ENCODE data around the gene PDHX.
"Not testable (repeated sequence)": the region's sequence is repeated elsewhere in the genome, so short reads cannot be mapped to it uniquely, and the experiment has no call there.

Gene PDHX

DNA sequence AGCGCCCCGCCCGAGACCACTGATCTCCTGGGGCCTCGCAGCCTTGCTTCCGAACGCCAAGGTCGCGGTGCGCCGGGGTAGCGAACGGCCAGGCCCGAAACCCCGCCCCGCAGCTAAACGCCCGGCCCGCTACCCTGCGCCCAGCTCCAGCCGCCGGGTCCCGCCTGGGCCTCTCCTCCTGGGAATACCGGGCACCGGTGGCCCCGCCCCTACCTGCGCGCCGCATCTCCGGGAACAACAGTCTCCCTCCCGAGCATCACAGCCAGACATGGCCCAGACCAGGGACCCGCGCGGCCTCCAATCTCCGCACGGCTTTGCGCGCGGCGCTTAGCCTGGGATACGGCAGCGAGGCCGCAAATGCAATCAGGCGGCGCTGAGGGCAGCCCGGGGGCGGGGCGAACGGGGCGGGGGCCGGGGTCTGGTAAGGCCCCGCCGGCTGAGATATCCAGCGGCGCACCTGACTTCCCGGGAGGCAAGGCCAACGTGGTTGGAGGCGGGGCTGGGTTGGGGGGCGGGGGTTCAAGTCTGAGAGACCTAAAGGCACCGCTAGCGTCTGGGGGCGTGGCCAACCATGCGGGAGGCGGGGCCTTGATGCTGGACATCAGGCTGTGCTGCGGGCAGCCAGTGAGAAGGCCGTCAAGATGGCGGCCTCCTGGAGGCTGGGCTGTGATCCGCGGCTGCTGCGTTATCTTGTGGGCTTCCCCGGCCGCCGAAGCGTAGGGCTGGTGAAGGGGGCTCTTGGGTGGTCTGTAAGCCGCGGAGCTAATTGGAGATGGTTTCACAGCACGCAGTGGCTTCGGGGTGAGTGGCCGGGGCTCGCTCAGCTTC is at the start of gene PDHX, which contains the start of gene APIP:
Gene PDHX, plus strand, starts transcription at position 604 of the 828 bp plus-strand sequence. Its CDS starts 38 bp downstream, at position 642.
Gene APIP, minus strand, starts transcription at position 365 of the 828 bp plus-strand sequence. Its CDS starts 95 bp downstream, at position 270.
- Histone ChIP-seq H3K27me3 (ENCODE audit: insufficient read depth, low read length) (no peaks in the 10 kb centered on the region), H3K36me3 (ENCODE audit: insufficient read depth, low read length) (peaks cover 10% of the 10 kb centered on the region), H3K4me3 (ENCODE audit: low read length) (peak within 1 kb of the TSS; percentile 76), H2AFZ (ENCODE audit: low read depth, low read length) (peak within 1 kb of the TSS; percentile 32), H3K9me3 (ENCODE audit: low read length) (peaks cover 2% of the 10 kb centered on the region), H3K4me1 (ENCODE audit: insufficient read depth, low read length) (peaks cover 12% of the 10 kb centered on the region)

DNA sequence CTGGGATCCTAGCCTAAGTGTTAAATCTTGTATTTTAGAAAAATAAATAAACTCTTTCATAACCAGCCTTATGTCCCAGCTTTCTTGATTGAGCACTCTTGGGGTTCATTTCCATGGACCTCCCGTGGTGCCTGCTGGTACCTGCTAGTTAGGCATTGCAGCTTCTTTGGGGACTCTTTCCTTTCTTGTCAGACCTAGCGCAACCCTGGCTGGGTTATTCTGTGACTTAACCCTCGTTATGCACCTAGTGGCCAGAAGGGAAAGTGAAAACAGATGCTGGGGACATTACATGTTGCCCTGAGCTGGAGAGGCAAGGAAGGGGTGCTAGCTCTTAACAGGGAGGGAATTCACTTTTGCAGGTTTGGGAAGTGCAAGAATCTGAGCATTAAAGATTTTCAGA is 47.0 kb upstream of the PDHX start:
- Histone ChIP-seq H2AFZ (ENCODE audit: low read depth, low read length) (no peak overlapping the region), H3K4me1 (ENCODE audit: insufficient read depth, low read length) (no peaks in the 10 kb centered on the region), H3K36me3 (ENCODE audit: insufficient read depth, low read length) (no peaks in the 10 kb centered on the region), H3K4me3 (ENCODE audit: low read length) (no peak overlapping the region), H3K9me3 (ENCODE audit: low read length) (peaks cover 2% of the 10 kb centered on the region), H3K27me3 (ENCODE audit: insufficient read depth, low read length) (no peaks in the 10 kb centered on the region)

DNA sequence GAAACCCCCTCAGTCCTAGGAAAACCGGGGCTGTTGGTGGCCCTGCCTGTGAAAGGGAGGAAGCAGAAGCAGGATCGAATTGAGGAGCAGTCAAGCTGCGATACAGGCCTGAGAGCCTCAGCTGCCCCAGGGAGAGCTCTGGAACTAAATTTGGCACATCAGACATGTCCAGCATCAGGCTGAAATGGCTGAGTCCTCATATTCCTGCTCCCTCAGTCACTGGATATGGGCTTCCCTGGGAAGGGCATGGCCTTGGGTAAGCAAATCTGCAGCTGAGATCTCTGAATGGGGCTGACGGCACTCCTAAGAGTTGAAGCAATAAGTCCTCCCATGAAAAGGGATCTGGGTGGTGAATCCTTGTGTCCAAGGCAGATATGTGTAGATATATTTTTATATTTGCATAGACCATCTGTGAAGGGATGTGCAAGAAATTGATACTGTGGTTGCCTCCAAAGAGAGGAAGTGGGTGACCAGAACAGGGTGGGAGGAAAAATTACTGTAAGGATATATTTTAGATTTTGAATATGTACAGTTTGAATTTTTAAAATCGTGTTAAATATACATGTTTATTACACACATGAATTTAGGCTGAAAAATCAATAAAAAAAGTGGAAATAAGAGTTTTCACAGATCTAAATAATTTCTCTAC is 45.7 kb upstream of the PDHX start:
- H3K4me1 ChIP-seq (ENCODE audit: insufficient read depth, low read length): no peaks in the 10 kb centered on the region
- H2AFZ ChIP-seq (ENCODE audit: low read depth, low read length): no peak overlapping the region
- no peaks in the 10 kb centered on the region for H3K27me3 ChIP-seq (ENCODE audit: insufficient read depth, low read length)
- no peak overlapping the region for H3K4me3 ChIP-seq (ENCODE audit: low read length)
- no peaks in the 10 kb centered on the region for H3K36me3 ChIP-seq (ENCODE audit: insufficient read depth, low read length)
- peaks cover 5% of the 10 kb centered on the region for H3K9me3 ChIP-seq (ENCODE audit: low read length)

DNA sequence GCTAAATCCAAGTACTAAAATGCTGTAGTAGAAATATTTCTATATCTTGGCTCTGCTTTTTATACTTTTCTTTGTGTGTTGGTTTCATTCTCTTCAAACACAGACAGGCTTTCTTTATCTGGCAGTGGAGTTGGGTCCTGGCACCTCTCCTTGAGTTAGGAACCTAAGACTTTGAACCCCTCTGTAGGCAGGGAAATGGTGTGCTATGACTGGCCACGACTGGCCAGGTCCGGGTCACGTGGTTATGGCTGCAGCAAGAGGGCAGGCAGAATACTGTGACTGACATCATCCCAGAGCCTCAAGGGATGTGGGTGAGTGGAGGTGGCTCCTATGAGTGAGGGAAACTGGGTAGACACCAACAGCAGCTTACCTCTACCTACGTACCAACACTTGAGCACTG is 42.2 kb upstream of the PDHX start:
- no peak overlapping the region for H2AFZ ChIP-seq (ENCODE audit: low read depth, low read length)
- H3K9me3 ChIP-seq (ENCODE audit: low read length): peaks cover 5% of the 10 kb centered on the region
- peaks cover 2% of the 10 kb centered on the region for H3K36me3 ChIP-seq (ENCODE audit: insufficient read depth, low read length)

DNA sequence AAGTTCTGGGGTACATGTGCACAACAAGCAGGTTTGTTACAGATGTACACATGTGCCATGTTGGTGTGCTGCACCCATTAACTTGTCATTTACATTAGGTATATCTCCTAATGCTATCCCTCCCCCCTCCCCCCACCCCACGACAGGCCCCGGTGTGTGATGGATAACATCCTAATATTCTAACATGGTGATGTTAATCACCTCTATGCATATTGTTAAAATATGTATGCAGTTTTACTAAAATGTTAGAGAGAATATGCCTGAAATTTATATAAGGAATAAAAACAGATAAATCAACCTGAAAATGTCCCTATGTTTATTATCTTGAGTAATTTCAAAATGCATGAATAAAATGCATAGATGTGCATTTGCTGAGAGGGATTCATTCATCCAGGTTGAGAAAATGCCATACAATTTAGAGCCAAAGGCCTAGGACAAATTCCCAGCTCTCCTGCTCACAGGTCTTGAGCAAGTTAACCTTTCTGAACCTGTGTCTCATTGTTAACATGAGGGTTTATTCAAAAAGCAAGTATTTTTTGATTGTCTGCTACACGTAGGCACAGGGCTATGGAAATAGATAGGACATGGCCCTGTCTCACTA is 38.9 kb upstream of the PDHX start:
- no peak overlapping the region for H2AFZ ChIP-seq (ENCODE audit: low read depth, low read length)
- peaks cover 8% of the 10 kb centered on the region for H3K9me3 ChIP-seq (ENCODE audit: low read length)
- H3K4me1 ChIP-seq (ENCODE audit: insufficient read depth, low read length): no peaks in the 10 kb centered on the region
- no peaks in the 10 kb centered on the region for H3K27me3 ChIP-seq (ENCODE audit: insufficient read depth, low read length)
- no peak overlapping the region for H3K4me3 ChIP-seq (ENCODE audit: low read length)
- H3K36me3 ChIP-seq (ENCODE audit: insufficient read depth, low read length): peaks cover 11% of the 10 kb centered on the region

More for the DNA sequence above, 42.2 kb upstream of the PDHX start:
- H3K4me1 ChIP-seq (ENCODE audit: insufficient read depth, low read length): no peaks in the 10 kb centered on the region
- no peaks in the 10 kb centered on the region for H3K27me3 ChIP-seq (ENCODE audit: insufficient read depth, low read length)
- H3K4me3 ChIP-seq (ENCODE audit: low read length): no peak overlapping the region

DNA sequence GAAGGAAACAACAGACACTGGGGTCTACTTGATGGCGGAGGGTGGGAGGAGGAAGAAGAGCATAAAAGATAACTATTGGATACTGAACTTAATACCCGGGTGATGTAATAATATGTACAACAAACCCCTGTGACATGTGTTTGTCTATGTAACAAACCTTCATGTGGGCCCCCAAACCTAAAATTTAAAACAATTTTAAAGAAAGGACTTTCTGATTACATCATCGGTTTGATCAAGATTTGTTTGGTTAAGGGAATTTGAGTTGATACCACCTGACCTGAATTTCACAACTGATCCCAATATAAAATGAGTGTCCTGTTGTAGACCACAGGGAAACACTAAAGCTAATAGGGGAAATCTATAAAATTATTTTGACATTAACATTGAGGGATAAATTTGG is 34.5 kb upstream of the PDHX start:
- no peak overlapping the region for H3K4me3 ChIP-seq (ENCODE audit: low read length)
- H2AFZ ChIP-seq (ENCODE audit: low read depth, low read length): no peak overlapping the region
- no peaks in the 10 kb centered on the region for H3K4me1 ChIP-seq (ENCODE audit: insufficient read depth, low read length)
- peaks cover 3% of the 10 kb centered on the region for H3K9me3 ChIP-seq (ENCODE audit: low read length)
- H3K36me3 ChIP-seq (ENCODE audit: insufficient read depth, low read length): peaks cover 37% of the 10 kb centered on the region
- H3K27me3 ChIP-seq (ENCODE audit: insufficient read depth, low read length): no peaks in the 10 kb centered on the region

DNA sequence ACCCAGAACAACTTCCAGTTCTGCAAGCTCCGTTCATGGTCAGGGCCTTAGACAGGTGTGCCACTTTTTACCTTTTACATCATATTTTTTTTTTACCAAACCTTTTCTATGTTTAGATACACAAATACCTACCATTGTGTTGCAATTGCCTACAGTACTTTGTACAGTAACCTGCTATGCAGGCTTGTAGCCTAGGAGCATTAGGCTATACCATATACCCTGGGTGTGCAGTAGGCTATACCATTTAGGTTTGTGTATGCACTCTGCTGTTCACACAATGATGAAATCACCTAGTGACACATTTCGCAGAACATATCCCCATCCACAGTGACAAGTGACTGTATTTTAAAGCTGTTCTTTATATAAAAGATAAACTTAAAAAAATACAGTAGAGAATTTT is 29.8 kb upstream of the PDHX start:
- Histone ChIP-seq H3K36me3 (ENCODE audit: insufficient read depth, low read length) (peaks cover 46% of the 10 kb centered on the region), H2AFZ (ENCODE audit: low read depth, low read length) (no peak overlapping the region), H3K4me3 (ENCODE audit: low read length) (no peak overlapping the region), H3K27me3 (ENCODE audit: insufficient read depth, low read length) (no peaks in the 10 kb centered on the region), H3K4me1 (ENCODE audit: insufficient read depth, low read length) (no peaks in the 10 kb centered on the region), H3K9me3 (ENCODE audit: low read length) (no peaks in the 10 kb centered on the region)

DNA sequence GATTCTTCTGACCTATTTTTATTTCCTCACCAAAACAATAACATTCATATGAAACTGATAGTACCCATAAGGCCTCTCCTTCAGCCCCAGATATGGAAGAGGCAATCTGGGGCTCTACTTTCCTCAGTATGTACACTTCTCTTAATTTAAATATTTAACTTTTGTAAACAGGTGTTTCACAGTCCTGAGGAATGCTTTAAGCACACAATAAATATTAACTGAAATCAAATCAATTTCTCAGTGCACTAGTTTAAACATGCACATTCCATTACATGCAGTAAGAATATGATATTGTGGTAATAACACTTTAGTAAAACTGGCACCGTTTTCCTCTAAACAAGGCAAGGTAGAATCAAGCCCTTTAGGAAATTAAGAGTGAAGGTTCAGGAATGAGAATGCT is 29.2 kb upstream of the PDHX start:
- Histone ChIP-seq H2AFZ (ENCODE audit: low read depth, low read length) (no peak overlapping the region), H3K4me3 (ENCODE audit: low read length) (no peak overlapping the region), H3K27me3 (ENCODE audit: insufficient read depth, low read length) (no peaks in the 10 kb centered on the region), H3K4me1 (ENCODE audit: insufficient read depth, low read length) (no peaks in the 10 kb centered on the region), H3K36me3 (ENCODE audit: insufficient read depth, low read length) (peaks cover 44% of the 10 kb centered on the region), H3K9me3 (ENCODE audit: low read length) (no peaks in the 10 kb centered on the region)

DNA sequence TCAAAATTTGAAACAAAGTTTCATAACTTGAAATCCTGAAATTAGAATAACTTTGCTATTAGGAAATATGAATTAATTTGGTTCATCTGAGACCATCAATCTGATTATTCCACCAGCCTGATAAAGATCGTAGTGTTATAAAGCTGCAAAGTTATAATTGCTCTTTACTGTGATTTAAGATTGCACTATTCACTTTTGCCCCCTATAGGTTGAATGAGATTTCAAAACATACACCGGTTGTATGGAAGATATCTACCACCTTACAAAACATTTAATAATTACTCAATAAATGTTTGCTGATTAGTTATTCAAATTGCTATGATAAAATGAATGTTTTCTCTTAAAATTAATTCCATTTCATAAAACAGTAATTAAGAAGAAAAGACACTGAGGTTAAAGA is 26.3 kb upstream of the PDHX start:
- H3K27me3 ChIP-seq (ENCODE audit: insufficient read depth, low read length): no peaks in the 10 kb centered on the region
- no peaks in the 10 kb centered on the region for H3K4me1 ChIP-seq (ENCODE audit: insufficient read depth, low read length)
- no peak overlapping the region for H3K4me3 ChIP-seq (ENCODE audit: low read length)
- H3K9me3 ChIP-seq (ENCODE audit: low read length): no peaks in the 10 kb centered on the region
- H3K36me3 ChIP-seq (ENCODE audit: insufficient read depth, low read length): peaks cover 29% of the 10 kb centered on the region
- H2AFZ ChIP-seq (ENCODE audit: low read depth, low read length): no peak overlapping the region

DNA sequence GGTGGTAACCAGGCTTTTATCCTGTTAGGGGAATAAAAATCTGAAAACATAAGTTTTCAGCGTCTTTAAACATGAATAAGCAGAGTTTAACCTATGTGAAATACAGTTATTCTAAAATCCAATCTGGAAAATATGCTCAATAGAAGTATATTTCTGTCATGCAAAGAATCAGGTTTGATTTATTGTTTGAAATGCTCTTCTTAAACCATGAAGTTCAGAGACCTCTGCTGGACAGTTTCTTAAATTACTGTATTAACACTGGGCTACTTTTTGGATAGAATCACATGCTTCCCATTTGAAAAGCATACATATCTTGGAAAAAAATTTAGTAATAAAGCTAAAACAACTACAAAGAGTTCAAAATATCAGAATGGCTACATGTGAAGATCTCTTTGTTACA is 25.6 kb upstream of the PDHX start:
- Histone ChIP-seq H3K9me3 (ENCODE audit: low read length) (no peaks in the 10 kb centered on the region), H3K36me3 (ENCODE audit: insufficient read depth, low read length) (peaks cover 23% of the 10 kb centered on the region), H3K27me3 (ENCODE audit: insufficient read depth, low read length) (no peaks in the 10 kb centered on the region), H3K4me3 (ENCODE audit: low read length) (no peak overlapping the region), H2AFZ (ENCODE audit: low read depth, low read length) (no peak overlapping the region), H3K4me1 (ENCODE audit: insufficient read depth, low read length) (no peaks in the 10 kb centered on the region)

DNA sequence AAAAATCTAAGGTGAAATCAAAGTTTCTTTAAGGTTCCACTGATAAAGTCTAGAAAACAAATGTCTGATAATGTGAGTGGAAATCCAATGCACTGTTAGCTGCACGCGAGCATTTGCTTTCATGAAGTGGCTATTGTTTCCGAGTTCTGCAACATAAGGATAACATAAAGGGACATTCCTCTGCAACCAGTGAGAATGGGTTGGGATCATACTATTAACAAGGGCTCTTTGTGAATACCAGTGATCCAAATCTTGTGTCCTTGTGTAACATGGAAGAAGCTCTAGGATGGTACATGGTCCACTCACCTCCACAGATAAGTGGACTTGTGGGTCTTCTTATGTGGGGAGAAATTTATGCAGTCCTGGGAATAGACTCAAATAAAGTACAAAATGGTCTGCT is 24.8 kb upstream of the PDHX start:
- no peaks in the 10 kb centered on the region for H3K4me1 ChIP-seq (ENCODE audit: insufficient read depth, low read length)
- no peaks in the 10 kb centered on the region for H3K27me3 ChIP-seq (ENCODE audit: insufficient read depth, low read length)
- no peak overlapping the region for H2AFZ ChIP-seq (ENCODE audit: low read depth, low read length)
- H3K4me3 ChIP-seq (ENCODE audit: low read length): no peak overlapping the region
- H3K9me3 ChIP-seq (ENCODE audit: low read length): no peaks in the 10 kb centered on the region
- H3K36me3 ChIP-seq (ENCODE audit: insufficient read depth, low read length): peaks cover 20% of the 10 kb centered on the region

DNA sequence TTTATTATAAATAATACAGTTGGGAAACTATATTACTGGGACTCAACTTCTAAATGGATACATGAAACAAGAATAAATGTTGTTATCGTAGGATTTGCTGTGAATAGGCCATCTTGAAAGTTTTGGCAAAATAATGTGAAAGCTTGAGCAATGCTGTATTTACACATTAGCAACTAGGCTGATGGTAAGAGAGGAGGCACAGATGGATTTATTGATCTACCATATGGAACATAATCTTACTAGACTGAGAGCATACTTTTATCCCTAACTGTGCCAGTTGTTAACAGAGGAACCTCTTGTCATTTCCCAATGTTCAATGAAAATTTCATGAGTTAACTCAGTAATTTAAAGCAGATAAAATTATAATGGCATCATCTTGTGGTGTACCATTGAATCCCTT is 23.0 kb upstream of the PDHX start:
- H3K9me3 ChIP-seq (ENCODE audit: low read length): no peaks in the 10 kb centered on the region
- no peak overlapping the region for H3K4me3 ChIP-seq (ENCODE audit: low read length)
- no peak overlapping the region for H2AFZ ChIP-seq (ENCODE audit: low read depth, low read length)
- peaks cover 9% of the 10 kb centered on the region for H3K36me3 ChIP-seq (ENCODE audit: insufficient read depth, low read length)
- H3K27me3 ChIP-seq (ENCODE audit: insufficient read depth, low read length): no peaks in the 10 kb centered on the region
- no peaks in the 10 kb centered on the region for H3K4me1 ChIP-seq (ENCODE audit: insufficient read depth, low read length)

DNA sequence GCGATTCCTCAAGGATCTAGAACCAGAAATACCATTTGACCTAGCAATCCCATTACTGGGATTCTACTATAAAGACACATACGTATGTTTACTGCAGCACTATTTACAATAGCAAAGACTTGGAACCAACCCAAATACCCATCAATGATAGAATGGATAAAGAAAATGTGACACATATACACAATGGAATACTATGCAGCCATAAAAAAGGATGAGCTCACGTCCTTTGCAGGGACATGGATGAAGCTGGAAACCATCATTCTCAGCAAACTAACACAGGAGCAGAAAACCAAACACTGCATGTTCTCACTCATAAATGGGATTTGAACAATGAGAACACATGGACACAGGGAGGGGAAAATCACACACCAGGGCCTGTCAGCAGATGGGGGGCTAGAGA is 20.2 kb upstream of the PDHX start:
- H3K9me3 ChIP-seq (ENCODE audit: low read length): peaks cover 15% of the 10 kb centered on the region
- not testable (repeated sequence) for H3K27me3 ChIP-seq (ENCODE audit: insufficient read depth, low read length); H3K4me1 ChIP-seq (ENCODE audit: insufficient read depth, low read length); H3K36me3 ChIP-seq (ENCODE audit: insufficient read depth, low read length); H3K4me3 ChIP-seq (ENCODE audit: low read length); H2AFZ ChIP-seq (ENCODE audit: low read depth, low read length)

All from neuron (in vitro differentiated cells).